Rectal smooth muscle tissue (tissue), 1 donor: ENCODE measurements around the gene FRG1.
"Not testable (repeated sequence)": the region's sequence is repeated elsewhere in the genome, so short reads cannot be mapped to it uniquely, and the experiment has no call there.

Source experiments
- H3K27ac ChIP-seq: one replicate; pipeline ENCODE4 v1.7.0; 2013; ENCODE audit warnings: low read depth, low read length, inconsistent platforms
- H3K27me3 ChIP-seq: one replicate; pipeline ENCODE4 v1.7.0; 2013; ENCODE audit warnings: low read length; ENCODE audit not compliant: control insufficient read depth, insufficient read depth
- H3K36me3 ChIP-seq: one replicate; pipeline ENCODE4 v1.7.0; 2013; ENCODE audit warnings: low read length; ENCODE audit not compliant: control insufficient read depth, insufficient read depth
- H3K4me1 ChIP-seq: one replicate; pipeline ENCODE4 v1.7.0; 2013; ENCODE audit warnings: low read length; ENCODE audit not compliant: control insufficient read depth, insufficient read depth
- H3K4me3 ChIP-seq: one replicate; pipeline ENCODE4 v1.7.0; 2013; ENCODE audit warnings: low read length
- H3K9ac ChIP-seq: one replicate; pipeline ENCODE4 v1.7.0; 2013; ENCODE audit warnings: low read length

Gene FRG1

DNA sequence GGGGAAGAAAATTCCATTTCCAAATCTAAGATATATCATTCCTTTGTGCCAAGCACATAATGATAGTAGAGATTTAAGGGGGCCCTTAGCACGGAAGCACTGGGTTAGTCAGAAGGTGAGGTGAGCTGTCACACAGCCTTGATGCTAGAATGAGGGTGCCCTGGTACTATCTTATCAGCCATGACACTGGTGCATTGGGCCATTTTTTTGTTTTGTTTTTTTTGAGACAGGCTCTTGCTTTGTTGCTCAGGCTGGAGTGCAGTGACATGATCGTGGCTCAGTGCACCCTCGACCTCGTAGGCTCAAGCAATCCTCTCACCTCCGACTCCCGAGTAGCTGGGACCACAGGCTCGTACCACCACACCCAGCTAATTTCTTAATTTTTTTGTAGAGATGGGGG, 7.8 kb downstream of the FRG1 start:
- H3K4me1 ChIP-seq, H3K36me3 ChIP-seq, H3K27me3 ChIP-seq, H3K4me3 ChIP-seq, H3K27ac ChIP-seq, H3K9ac ChIP-seq: not testable (repeated sequence)

DNA sequence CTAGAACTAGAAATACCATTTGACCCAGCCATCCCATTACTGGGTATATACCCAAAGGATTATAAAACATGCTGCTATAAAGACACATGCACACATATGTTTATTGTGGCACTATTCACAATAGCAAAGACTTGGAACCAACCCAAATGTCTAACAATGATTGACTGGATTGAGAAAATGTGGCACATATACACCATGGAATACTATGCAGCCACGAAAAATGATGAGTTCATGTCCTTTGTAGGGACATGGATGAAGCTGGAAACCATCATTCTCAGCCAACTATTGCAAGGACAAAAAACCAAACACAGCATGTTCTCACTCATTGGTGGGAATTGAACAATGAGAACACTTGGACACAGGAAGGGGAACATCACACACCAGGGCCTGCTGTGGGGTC, 28.6 kb downstream of the FRG1 start:
- H3K27ac ChIP-seq, H3K4me3 ChIP-seq, H3K4me1 ChIP-seq, H3K9ac ChIP-seq, H3K36me3 ChIP-seq, H3K27me3 ChIP-seq: not testable (repeated sequence)

- Histone ChIP-seq H3K36me3 (no peaks in the 10 kb centered on the region), H3K4me3 (no peak overlapping the region), H3K4me1 (no peaks in the 10 kb centered on the region), H3K27me3 (no peaks in the 10 kb centered on the region), H3K27ac (no peak overlapping the region), H3K9ac (no peak overlapping the region)
These were observed 33.0 kb downstream of the FRG1 start for GRCh38 chr4:189973646-189974045.

- Histone ChIP-seq H3K27me3 (no peaks in the 10 kb centered on the region), H3K36me3 (no peaks in the 10 kb centered on the region), H3K27ac (no peak overlapping the region), H3K4me1 (no peaks in the 10 kb centered on the region), H3K9ac (no peak overlapping the region), H3K4me3 (no peak overlapping the region)
These were observed 33.4 kb downstream of the FRG1 start for GRCh38 chr4:189974056-189974455.

GRCh38 chr4:189979196-189980047, 38.8 kb downstream of the FRG1 start:
- no peak overlapping the region for H3K4me3 ChIP-seq
- no peaks in the 10 kb centered on the region for H3K27me3 ChIP-seq
- no peak overlapping the region for H3K27ac ChIP-seq
- H3K9ac ChIP-seq, result no peak overlapping the region
- no peaks in the 10 kb centered on the region for H3K4me1 ChIP-seq
- no peaks in the 10 kb centered on the region for H3K36me3 ChIP-seq

- not testable (repeated sequence) for H3K27ac ChIP-seq, H3K4me3 ChIP-seq, H3K36me3 ChIP-seq, H3K27me3 ChIP-seq, H3K4me1 ChIP-seq, H3K9ac ChIP-seq
These were observed 39.6 kb downstream of the FRG1 start for GRCh38 chr4:189980292-189980691.

DNA sequence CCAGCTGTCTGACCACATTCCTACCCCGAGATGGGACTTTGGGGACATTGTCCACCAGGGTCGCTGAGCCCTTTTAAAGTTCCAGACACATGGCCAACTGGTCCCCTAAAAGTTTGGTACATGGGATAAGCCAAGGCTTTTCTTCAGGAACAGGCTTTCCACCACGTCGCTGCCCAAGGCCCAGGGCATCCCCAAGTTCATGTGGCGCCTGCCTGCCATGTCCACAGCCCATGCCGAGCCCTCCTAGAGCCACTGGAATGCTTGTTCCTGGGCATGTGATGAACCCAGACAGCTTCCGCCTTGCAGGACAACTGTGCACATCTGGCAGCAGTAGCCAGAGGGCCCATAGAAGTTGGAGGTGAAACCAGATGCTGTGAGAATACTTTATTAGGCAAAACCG, 41.3 kb downstream of the FRG1 start:
- Histone ChIP-seq H3K4me3 (no peak overlapping the region), H3K27ac (no peak overlapping the region), H3K27me3 (no peaks in the 10 kb centered on the region), H3K36me3 (no peaks in the 10 kb centered on the region), H3K9ac (no peak overlapping the region), H3K4me1 (no peaks in the 10 kb centered on the region)

GRCh38 chr4:189983916-189984526, 43.3 kb downstream of the FRG1 start:
- H3K36me3 ChIP-seq, H3K27ac ChIP-seq, H3K9ac ChIP-seq, H3K4me3 ChIP-seq, H3K27me3 ChIP-seq, H3K4me1 ChIP-seq: not testable (repeated sequence)

- H3K4me1 ChIP-seq, H3K27me3 ChIP-seq, H3K4me3 ChIP-seq, H3K9ac ChIP-seq, H3K36me3 ChIP-seq, H3K27ac ChIP-seq: not testable (repeated sequence)
These were observed 44.0 kb downstream of the FRG1 start for GRCh38 chr4:189984661-189985060.

DNA sequence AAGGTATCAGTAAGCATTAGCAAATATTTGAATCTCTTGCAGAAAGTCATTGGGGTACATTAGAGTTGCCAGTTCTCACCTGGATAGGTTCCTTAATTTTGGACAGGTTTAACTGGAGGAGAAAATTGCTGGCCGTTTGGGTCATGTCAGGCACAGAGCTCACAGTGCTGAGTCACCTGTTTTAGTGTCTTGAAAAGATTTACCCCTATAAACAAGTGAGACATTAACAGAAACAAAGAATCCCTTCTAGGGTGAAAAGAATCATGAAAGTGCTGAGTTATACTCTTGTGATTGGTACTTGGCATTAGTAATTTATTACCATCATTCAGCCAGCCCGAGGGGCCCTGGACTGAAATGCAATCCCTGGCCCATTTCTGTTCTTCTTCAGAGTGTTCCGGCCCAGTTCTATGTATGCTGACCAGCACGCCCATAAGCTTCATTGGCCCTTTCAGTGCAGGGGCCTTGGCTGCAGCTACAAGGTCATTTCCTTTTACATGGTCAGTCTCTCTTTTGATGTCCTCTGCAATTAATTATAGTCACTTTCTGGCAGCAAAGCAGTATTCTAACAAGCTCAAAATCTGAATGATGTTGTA, 45.1 kb downstream of the FRG1 start:
- not testable (repeated sequence) for H3K27ac ChIP-seq, H3K4me3 ChIP-seq, H3K9ac ChIP-seq, H3K4me1 ChIP-seq, H3K36me3 ChIP-seq, H3K27me3 ChIP-seq

- Histone ChIP-seq H3K27ac (no peak overlapping the region), H3K9ac (no peak overlapping the region), H3K4me3 (no peak overlapping the region), H3K4me1 (no peaks in the 10 kb centered on the region), H3K36me3 (no peaks in the 10 kb centered on the region), H3K27me3 (no peaks in the 10 kb centered on the region)
These were observed 48.3 kb downstream of the FRG1 start for GRCh38 chr4:189988877-189989431.

DNA sequence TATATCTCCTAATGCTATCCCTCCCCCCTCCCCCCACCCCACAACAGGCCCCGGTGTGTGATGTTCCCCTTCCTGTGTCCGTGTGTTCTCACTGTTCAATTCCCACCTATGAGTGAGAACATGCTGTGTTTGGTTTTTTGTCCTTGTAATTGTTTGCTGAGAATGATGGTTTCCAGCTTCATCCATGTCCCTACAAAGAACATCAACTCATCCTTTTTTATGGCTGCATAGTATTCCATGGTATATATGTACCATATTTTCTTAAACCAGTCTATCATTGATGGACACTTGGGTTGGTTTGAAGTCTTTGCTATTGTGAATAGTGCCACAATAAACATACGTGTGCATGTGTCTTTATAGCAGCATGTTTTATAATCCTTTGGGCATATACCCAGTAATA, 49.3 kb downstream of the FRG1 start:
- H3K9ac ChIP-seq, H3K27ac ChIP-seq, H3K4me3 ChIP-seq, H3K27me3 ChIP-seq, H3K36me3 ChIP-seq, H3K4me1 ChIP-seq: not testable (repeated sequence)
